SH-SY5Y (cell line): ENCODE results near the gene BCL10.

Experiments
- GATA2 ChIP-seq: IDR thresholded peaks from 2 replicates; pipeline ENCODE4 v1.6.1; 2011; ENCODE audit warnings: mild to moderate bottlenecking, low read depth, low read length
- GATA3 ChIP-seq: IDR thresholded peaks from 2 replicates; pipeline ENCODE4 v1.6.1; 2011; ENCODE audit warnings: low read depth, mild to moderate bottlenecking, low read length, moderate library complexity

GRCh38 chr1:85240643-85241042, 35.8 kb downstream of the BCL10 start:
- TF ChIP-seq GATA3 (no peak), GATA2 (no peak)
